Neural progenitor cell (in vitro differentiated cells): ENCODE measurements around the gene SWI5.

Experiments used
- CTCF ChIP-seq: fragments of 200-600 bp; sonication (generic); IDR thresholded peaks from 2 replicates; pipeline ENCODE4 v1.5.1; 2017; ENCODE audit warnings: antibody characterized with exemption, mild to moderate bottlenecking
- EZH2 ChIP-seq: fragments of 200-600 bp; sonication (generic); IDR thresholded peaks from 2 replicates; pipeline ENCODE4 v1.6.1; 2017; ENCODE audit warnings: antibody characterized with exemption, mild to moderate bottlenecking, moderate library complexity

GRCh38 chr9:128245421-128246151 lies 30.5 kb upstream of the SWI5 start:
- TF ChIP-seq CTCF = no peak
- TF ChIP-seq EZH2 = no peak
